HG03095 (cell line): ENCODE results near the gene KCTD19.

Experiments
- ATAC-seq: cut with Tn5 transposase; IDR thresholded peaks from one replicate; pipeline ENCODE4 v1.9.1; 2021; ENCODE audit warnings: moderate library complexity; ENCODE audit not compliant: unreplicated experiment

KCTD19 gene

DNA sequence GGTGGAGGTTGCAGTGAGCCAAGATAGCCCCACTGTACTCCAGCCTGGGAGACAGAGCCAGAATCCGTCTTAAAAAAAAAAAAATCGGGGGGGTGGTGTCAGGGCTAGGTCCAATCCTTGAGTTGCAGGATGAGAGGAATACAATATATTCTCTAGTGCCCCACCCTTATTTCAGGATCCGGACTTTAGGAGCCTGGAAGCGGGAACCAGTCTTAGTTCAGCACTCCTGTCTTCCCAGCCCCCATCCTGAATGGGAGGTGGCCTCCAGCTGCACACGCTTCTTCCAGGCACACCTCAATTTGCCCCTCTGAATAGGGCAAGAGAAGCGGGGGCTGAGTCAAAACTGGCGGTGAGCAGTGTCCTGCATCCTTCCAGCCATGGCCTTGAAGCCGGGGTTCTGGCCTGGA, 80.9 kb downstream of the KCTD19 start:
- no peak for ATAC-seq

- ATAC-seq, result no peak
Measured at GRCh38 chr16:67245186-67245585, 81.4 kb downstream of the KCTD19 start.

GRCh38 chr16:67244387-67245185, 82.0 kb downstream of the KCTD19 start:
- ATAC-seq, result peak; percentile 50

GRCh38 chr16:67243481-67243880, 83.1 kb downstream of the KCTD19 start:
- no peak for ATAC-seq

DNA sequence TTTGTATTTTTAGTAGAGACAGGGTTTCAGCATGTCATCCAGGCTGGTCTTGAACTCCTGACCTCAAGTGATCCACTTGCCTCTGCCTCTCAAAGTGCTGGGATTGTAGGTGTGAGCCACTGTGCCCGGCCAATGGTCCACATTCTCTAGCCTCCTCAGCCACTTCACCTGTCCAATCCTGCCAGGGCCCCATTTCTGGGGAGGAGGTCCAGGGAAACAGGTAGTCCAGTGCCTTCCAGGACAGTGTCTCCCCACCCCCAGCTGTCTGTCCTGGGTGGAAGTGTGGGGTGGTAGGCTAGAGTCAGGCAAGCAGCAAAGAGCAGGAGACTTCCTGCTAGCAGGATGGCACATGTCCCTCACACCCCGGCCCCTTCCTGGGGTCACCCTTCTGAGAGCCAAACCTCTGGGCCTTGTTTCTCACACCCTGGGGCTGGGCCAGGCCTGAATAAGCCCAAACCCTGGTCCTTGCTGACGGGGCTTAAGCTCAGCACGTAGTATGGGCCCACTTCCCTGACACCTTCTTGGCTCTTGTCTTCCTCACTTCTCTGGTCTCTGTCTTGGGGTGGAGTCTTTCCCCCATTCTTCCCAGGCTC, 84.3 kb downstream of the KCTD19 start:
- ATAC-seq, result no peak

GRCh38 chr16:67241008-67241900, 85.3 kb downstream of the KCTD19 start:
- no peak for ATAC-seq

DNA sequence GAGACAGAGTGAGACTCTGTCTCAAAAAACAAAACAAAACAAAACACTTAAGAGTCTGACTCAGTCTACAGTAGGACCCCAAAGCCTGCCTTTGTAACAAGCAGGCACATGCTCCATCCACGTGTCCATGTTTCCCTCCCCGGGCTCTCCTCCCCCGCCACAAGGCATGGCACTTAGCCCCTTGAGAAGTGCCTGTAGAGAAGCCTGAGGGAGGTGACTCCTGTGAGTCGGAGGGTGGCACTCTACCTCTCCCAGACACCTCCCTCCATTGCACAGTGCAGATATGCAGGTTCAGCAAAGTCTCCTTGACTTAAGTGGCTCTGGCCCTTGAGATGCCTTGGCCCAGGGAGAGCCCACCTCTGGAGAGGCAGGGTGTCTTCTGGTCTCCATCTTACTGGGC, 86.0 kb downstream of the KCTD19 start:
- no peak for ATAC-seq
